NCI-H187 (cell line): ENCODE measurements around the gene CAMK4.

Experiments
- DNase-seq, 2 experiments: peaks; one replicate each; lab custom pipeline; 2025; lab: John Stamatoyannopoulos, UW

Gene CAMK4

GRCh38 chr5:111229221-111229835 is 5.1 kb downstream of the CAMK4 start:
- DNase-seq, result no peak

DNA sequence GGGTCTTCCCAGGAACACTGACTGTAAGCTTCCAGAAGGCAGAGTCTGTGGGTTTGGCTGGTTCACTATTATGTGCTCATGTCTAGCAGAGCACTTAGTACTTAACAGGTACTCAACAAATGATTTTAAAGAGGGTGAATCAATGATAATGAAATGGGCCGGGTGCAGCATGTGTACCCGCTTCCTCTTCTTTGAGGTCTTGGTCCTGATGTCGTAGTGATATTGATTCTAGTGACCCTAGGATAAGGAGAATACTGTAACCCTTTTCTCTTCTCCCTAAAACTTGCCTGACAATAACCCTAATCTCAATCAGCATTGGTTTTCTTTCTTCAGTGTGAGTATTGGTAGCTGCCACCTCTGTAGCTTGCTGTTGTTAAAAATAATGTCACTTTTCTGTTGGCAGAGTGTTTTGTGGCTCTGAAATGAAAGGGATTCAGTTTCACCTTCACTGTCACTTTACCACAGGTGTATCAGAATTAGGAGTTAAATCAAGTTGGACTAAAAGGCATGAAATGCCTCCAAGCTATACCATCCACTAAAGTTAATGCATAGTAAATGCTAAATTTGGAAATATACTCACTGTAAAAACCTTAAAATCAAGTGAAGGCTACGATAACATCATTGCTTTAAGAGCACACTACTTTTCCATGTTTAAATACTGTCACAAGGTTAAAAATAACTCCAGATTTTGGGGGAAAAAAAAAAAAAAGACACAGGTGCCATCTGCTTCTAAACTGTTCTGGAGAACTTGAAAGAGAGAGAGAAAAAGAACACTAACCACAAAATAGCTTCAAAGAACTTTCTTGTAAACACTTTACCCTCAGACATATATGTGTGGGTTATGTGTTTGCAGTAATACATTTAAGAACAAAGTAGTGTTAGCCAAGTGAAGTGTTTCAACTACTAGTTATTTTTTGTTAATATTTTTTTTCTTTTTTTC is 6.0 kb downstream of the CAMK4 start:
- no peak for DNase-seq

- no peak for DNase-seq
Observed at GRCh38 chr5:111231119-111231518, 6.9 kb downstream of the CAMK4 start.

GRCh38 chr5:111232311-111233051 is 8.3 kb downstream of the CAMK4 start:
- no peak for DNase-seq

DNA sequence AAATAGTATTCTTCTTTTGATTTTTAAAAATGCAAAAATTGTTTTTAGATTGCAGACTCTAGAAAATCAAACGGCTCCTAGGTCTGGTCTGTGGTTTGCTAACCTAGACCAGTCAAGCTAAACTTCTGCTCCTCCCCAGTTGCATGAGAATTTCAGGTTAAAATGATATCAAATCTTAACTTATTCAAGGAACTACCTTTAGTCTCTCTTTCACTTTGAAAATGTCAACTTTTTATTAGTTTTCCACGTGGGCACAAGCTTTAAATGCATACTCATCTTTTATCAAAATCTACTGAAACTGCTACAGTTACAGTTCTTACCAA is 8.8 kb downstream of the CAMK4 start:
- no peak for DNase-seq

DNA sequence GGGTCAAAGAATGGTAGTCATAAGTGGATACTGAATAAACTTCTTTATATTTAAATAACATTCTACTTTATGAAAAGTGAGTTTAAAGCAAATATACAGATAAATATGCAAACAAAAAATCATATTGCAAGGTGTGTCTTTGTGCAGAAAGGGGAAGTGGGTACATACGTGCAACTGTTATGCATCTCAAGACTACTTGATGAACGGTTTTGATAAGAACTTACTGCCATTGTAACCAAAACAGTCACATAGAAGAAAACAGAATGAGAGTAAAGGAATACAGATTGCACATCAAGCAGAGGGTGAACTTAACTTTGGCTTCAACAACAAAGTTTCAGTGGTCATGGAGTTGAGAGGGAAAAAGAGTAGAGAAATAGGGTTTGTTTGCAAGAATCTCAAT is 9.9 kb downstream of the CAMK4 start:
- no peak for DNase-seq

DNA sequence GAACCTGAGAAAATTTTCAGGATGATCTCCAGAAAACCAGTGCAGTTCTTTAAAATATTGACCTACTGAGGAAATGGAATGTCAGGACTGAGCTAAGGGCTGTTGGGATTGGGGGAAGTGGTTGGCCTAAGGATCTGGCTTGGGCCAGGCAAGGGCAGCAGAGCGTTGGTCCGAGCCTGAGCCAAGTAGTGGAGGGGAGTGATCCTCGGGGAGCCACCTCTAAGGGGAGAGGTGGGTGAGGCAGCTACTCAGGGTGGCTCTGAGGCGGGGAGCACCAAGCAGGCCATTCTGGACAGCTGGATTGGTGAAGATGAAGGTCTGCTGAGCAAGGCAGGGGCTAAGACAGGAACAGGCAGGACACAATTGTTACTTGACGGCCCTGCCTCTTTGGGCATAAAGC is 11.5 kb downstream of the CAMK4 start:
- no peak for DNase-seq

GRCh38 chr5:111236348-111236747 is 12.2 kb downstream of the CAMK4 start:
- no peak for DNase-seq

DNA sequence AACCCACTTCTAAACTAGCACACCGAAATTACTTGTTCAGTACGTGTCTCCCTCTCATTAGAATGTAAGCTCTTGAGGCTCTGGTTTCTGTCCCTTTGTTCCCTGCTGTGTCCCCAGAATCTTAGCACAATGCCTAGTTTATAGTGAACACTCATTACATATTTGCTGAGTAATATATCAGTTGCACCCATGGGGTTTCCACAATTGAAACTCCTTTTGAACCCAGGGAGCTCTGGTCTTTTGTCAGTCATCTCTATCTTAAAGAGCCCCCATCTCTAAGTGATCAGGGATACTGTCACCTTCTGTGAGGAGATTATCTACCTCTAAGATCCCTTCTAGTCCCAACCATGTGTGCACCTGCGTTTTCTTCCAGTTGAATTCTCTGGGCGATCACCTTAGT is 12.8 kb downstream of the CAMK4 start:
- DNase-seq, result no peak

DNA sequence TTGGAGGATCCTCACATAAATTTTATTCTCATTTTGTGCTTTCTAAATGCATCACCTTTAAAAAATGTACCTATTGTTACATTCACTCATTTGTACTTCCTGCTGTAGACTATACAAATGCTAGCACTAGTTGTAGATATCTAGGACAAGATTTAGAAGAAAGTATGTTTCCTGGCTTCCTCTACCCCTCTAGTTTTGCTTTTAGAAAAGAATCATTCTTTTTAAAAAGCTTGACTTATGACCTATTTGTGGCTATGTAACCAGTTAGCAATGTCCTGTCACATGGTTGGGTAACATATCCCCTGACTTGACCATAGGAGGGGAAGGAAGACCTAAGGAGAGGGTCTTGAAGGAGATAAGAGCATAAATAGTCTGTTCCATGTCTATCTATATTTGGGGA is 13.3 kb downstream of the CAMK4 start:
- no peak for DNase-seq

DNA sequence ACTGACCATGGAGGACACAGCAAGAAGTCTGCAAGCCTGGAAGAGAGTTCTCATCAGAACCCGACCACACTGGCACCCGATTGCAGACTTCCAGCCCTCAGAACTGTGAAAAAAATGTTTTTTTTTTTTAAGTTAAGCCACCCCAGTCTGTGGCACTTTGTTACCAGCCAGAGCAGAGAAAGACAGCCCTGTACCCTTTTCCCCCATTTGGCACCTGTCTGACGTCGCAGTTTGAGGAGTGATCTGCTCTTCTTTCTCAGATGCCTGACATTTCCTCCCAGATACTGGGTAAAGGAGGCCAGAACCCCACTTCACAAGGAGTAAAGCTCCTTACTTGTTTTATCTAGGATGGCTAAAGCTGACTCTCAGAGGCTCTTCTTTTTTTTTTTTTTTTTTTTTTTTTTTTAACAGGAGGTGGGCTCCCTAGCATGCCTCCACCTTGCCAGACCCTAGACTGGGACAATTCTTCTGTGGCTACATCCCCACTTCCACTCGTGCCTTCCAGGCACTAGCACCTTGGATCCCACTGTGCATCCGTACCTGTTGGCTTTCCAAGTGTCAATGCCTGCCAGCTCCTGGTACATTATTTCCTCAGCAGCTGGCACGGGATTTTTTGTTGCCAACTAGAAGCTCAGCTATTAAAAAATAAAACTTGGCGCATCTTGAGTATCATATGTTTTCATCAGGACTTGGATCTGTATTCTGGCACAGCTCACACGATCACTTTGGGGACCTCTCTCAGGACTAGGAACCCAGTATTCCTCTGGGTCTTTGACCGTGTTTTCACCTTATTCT is 14.4 kb downstream of the CAMK4 start:
- no peak for DNase-seq

- DNase-seq, result no peak
Observed at GRCh38 chr5:111241696-111242095, 17.5 kb downstream of the CAMK4 start.

GRCh38 chr5:111242606-111243005 is 18.4 kb downstream of the CAMK4 start:
- DNase-seq, result no peak

- DNase-seq, result no peak
Observed at GRCh38 chr5:111243318-111243717, 19.1 kb downstream of the CAMK4 start.

GRCh38 chr5:111245654-111246053 is 21.5 kb downstream of the CAMK4 start:
- no peak for DNase-seq

- DNase-seq, result no peak
Observed at GRCh38 chr5:111246459-111246858, 22.3 kb downstream of the CAMK4 start.

- no peak for DNase-seq
Observed at GRCh38 chr5:111248571-111248970, 24.4 kb downstream of the CAMK4 start.

DNA sequence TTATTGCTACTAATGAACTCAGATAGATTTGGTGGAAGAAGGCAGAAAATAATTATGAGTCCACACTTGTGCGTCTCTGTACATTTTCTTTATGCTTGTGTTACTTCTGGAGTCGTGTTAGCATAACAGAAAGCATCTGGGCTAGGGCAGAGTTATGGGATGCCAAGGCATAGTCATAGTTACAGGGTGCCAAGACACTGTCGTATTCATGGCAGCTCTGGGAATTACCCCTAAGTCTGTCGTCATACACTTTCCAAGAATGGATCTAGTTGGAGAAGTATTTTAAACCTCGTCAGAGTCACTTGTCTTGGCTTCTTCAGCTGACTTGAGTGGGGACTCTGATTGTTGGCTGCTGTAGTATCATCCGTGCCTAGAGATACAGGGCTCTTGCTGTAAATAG is 27.7 kb downstream of the CAMK4 start:
- no peak for DNase-seq

GRCh38 chr5:111252799-111253545 is 28.8 kb downstream of the CAMK4 start:
- DNase-seq, result no peak

DNA sequence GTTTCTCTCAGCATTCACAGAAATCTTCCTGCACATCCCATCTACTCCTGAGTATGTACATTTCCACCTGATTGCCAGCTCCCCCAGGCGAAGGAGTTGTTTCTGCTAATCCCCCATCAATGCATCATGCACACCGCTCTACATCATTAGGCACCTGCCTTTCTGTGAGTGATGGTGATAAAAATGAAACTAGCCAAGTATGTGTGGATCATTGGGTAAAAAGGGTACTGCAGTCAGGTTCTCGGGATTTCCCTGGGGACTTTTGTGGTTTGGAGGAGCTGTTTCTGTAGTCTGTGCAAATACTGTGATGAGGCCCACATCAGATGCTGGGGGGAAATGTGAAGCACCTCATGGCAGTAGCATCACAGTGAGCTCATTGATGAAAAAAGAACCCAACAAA is 30.4 kb downstream of the CAMK4 start:
- DNase-seq, result peak; percentile 57 to 82

DNA sequence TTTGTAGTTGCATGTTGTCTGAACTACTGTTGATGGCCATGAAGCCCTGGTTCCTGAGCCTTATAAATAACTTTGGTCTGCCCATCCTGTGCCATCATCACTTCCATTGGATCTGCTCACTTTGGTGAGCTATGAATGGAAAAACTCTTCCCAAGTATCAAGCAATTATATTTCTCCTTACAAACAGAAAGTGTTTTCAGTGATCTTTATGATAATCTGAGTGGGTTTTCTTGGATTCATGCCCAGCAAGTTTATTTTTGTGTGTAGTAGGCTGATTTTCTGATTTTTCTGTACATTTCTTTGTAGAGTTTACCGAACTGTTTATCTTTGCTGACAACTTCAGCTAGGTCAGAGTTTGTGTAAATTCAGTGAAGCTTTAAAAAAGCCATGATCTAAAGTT is 31.0 kb downstream of the CAMK4 start:
- no peak for DNase-seq
